Upper lobe of left lung (tissue), 6 donors: Measurements from ENCODE around the gene RNASE13. TPM values are rescaled to one million over a fixed set of nuclear protein-coding genes. Genes with fewer than 3 reads are reported as not detected.

Experiments
- ATAC-seq, 2 donors: fragments of 200-7000 bp; cut with Tn5 transposase; one replicate each; pipeline ENCODE4 v1.9.1; 2022; ENCODE audit warnings: mild to moderate bottlenecking in 2 of 2, moderate library complexity in 2 of 2; ENCODE audit not compliant: low FRiP score in 2 of 2
- DNase-seq, 2 donors: peaks; one replicate each; pipeline ENCODE4 v3.0.0-alpha.2; 2019 to 2020
- H3K27ac ChIP-seq, 4 donors: fragments of 200-600 bp; sonication (generic); one replicate each; pipeline ENCODE4 v1.5.1; 2016 to 2019
- H3K27me3 ChIP-seq, 4 donors: fragments of 200-600 bp; sonication (generic); one replicate each; pipeline ENCODE4 v1.5.1; 2017 to 2019
- H3K36me3 ChIP-seq, 4 donors: fragments of 200-600 bp; sonication (generic); one replicate each; pipeline ENCODE4 v1.5.1; 2016 to 2019
- H3K4me1 ChIP-seq, 4 donors: fragments of 200-600 bp; sonication (generic); one replicate each; pipeline ENCODE4 v1.5.1; 2018 to 2019
- H3K4me3 ChIP-seq, 4 donors: fragments of 200-600 bp; sonication (generic); one replicate each; pipeline ENCODE4 v1.5.1; 2017 to 2019; ENCODE audit warnings: mild to moderate bottlenecking in 2 of 4, moderate library complexity in 1 of 4
- H3K9me3 ChIP-seq, 4 donors: fragments of 200-600 bp; sonication (generic); one replicate each; pipeline ENCODE4 v1.5.1; 2018 to 2019
- CTCF ChIP-seq, 6 experiments: fragments of 450-650 bp in 4 of 6; fragments of 200-600 bp in 2 of 6; sonication (generic) in 2 of 6; IDR thresholded peaks; one replicate each; pipeline ENCODE4 v1.5.1; 2016 to 2019; ENCODE audit warnings: antibody characterized with exemption in 6 of 6
- EP300 ChIP-seq, 4 donors: sonication (generic); formaldehyde crosslinking; IDR thresholded peaks; one replicate each; pipeline ENCODE4 v1.5.1; 2017; ENCODE audit warnings: antibody characterized with exemption in 4 of 4, control low read depth in 2 of 4
- POLR2A ChIP-seq, 4 donors: fragments of 450-650 bp; IDR thresholded peaks; one replicate each; pipeline ENCODE4 v1.5.1; 2016 to 2017; ENCODE audit warnings: antibody characterized with exemption in 4 of 4, mild to moderate bottlenecking in 2 of 4
- POLR2AphosphoS5 ChIP-seq, 2 donors: sonication (generic); formaldehyde crosslinking; IDR thresholded peaks; one replicate each; pipeline ENCODE4 v1.5.1; 2017; ENCODE audit warnings: antibody characterized with exemption in 2 of 2
- WGBS, 2 donors: methylation state at CpG; one replicate each; pipeline ENCODE4 v1.1.5; 2017 to 2018; 5-methylcytosine and 5-hydroxymethylcytosine counted together
- total RNA-seq, 6 donors: library from RNA; depleted of rRNA in 4 of 6; stranded (reverse); fragments of >200 nt in 4 of 6; gene quantifications; one replicate each; pipeline versions ENCODE4 v1.1.0 to v1.2.1, GENCODE V29; 2016 to 2021
- donor health status: DM: no; HTN: no; CAD: no; lungs with moderate emphysema.
- donor health status: DM: no; HTN: yes; CAD: no; lungs with severe emphysema.

RNASE13 gene
- total RNA-seq, 6 donors from 2014 or later, result not detected

GRCh38 chr14:21020977-21021545 is 13.5 kb downstream of the RNASE13 start:
- no peaks in the 10 kb centered on the region for H3K9me3 ChIP-seq
- H3K27me3 ChIP-seq, result peaks cover 0 to 8% (median 1%) of the 10 kb centered on the region in 4 donors
- no peak for DNase-seq
- TF ChIP-seq CTCF (IDR thresholded peaks at IDR 0.05) (no peak), POLR2AphosphoS5 (IDR thresholded peaks at IDR 0.05) (no peak)
- H3K27ac ChIP-seq, result peak overlapping the region in 2 of 4 donors; percentile 7 to 38
- no peak for ATAC-seq
- 85 to 92% methylated on average over 5 of the region's 5 CpGs for WGBS, 2 donors
- no peak overlapping the region for H3K4me3 ChIP-seq
- H3K4me1 ChIP-seq, result peaks cover 23 to 29% (median 28%) of the 10 kb centered on the region in 4 donors
- peaks cover 6 to 54% (median 17%) of the 10 kb centered on the region in 4 donors for H3K36me3 ChIP-seq

GRCh38 chr14:21019366-21019765 is 15.2 kb downstream of the RNASE13 start:
- Histone ChIP-seq H3K36me3 (peaks cover 6 to 54% (median 17%) of the 10 kb centered on the region in 4 donors), H3K27ac (no peak overlapping the region), H3K4me3 (no peak overlapping the region), H3K4me1 (peaks cover 18 to 24% (median 20%) of the 10 kb centered on the region in 4 donors), H3K27me3 (no peaks in the 10 kb centered on the region), H3K9me3 (no peaks in the 10 kb centered on the region)
- 65 to 78% methylated on average over 1 of the region's 1 CpG for WGBS, 2 donors
- ATAC-seq (no peak), DNase-seq (no peak)
- no peak for TF ChIP-seq POLR2A (IDR thresholded peaks at IDR 0.05)
- TF ChIP-seq POLR2AphosphoS5 (IDR thresholded peaks at IDR 0.05), result no peak
- no peak for TF ChIP-seq EP300 (IDR thresholded peaks at IDR 0.05)

- 95 to 99% methylated on average over 3 of the region's 3 CpGs for WGBS, 2 donors
- peaks cover 12 to 18% (median 16%) of the 10 kb centered on the region in 4 donors for H3K4me1 ChIP-seq
- H3K27ac ChIP-seq, result peak overlapping the region in 1 of 4 donors; percentile 27
- no peaks in the 10 kb centered on the region for H3K27me3 ChIP-seq
- ATAC-seq (no peak), DNase-seq (no peak)
- no peaks in the 10 kb centered on the region for H3K9me3 ChIP-seq
- no peak overlapping the region for H3K4me3 ChIP-seq
- TF ChIP-seq POLR2A (IDR thresholded peaks at IDR 0.05), result no peak
- no peak for TF ChIP-seq POLR2AphosphoS5 (IDR thresholded peaks at IDR 0.05)
- TF ChIP-seq CTCF (IDR thresholded peaks at IDR 0.05), result no peak
- no peak for TF ChIP-seq EP300 (IDR thresholded peaks at IDR 0.05)
- H3K36me3 ChIP-seq, result peaks cover 6 to 54% (median 17%) of the 10 kb centered on the region in 4 donors
These were observed 15.8 kb downstream of the RNASE13 start for GRCh38 chr14:21018781-21019180.

GRCh38 chr14:21018286-21018685 is 16.3 kb downstream of the RNASE13 start:
- H3K27me3 ChIP-seq, result no peaks in the 10 kb centered on the region
- WGBS, 2 donors, result 92 to 93% methylated on average over 7 of the region's 7 CpGs
- no peaks in the 10 kb centered on the region for H3K9me3 ChIP-seq
- DNase-seq (no peak), ATAC-seq (no peak)
- TF ChIP-seq POLR2A (IDR thresholded peaks at IDR 0.05) (no peak), POLR2AphosphoS5 (IDR thresholded peaks at IDR 0.05) (no peak), CTCF (IDR thresholded peaks at IDR 0.05) (no peak), EP300 (IDR thresholded peaks at IDR 0.05) (no peak)
- peak overlapping the region in 1 of 4 donors; percentile 27 for H3K27ac ChIP-seq
- peaks cover 6 to 54% (median 17%) of the 10 kb centered on the region in 4 donors for H3K36me3 ChIP-seq
- H3K4me1 ChIP-seq, result peaks cover 7 to 13% (median 11%) of the 10 kb centered on the region in 4 donors
- H3K4me3 ChIP-seq, result no peak overlapping the region

- WGBS, 2 donors, result 73 to 80% methylated on average over 23 to 28 of the region's 28 CpGs
- no peak overlapping the region for H3K4me3 ChIP-seq
- no peak overlapping the region for H3K27ac ChIP-seq
- H3K9me3 ChIP-seq, result no peaks in the 10 kb centered on the region
- H3K4me1 ChIP-seq, result peaks cover 5 to 9% (median 6%) of the 10 kb centered on the region in 4 donors
- TF ChIP-seq CTCF (IDR thresholded peaks at IDR 0.05) (no peak), EP300 (IDR thresholded peaks at IDR 0.05) (no peak), POLR2A (IDR thresholded peaks at IDR 0.05) (no peak)
- ATAC-seq, result no peak
- DNase-seq, result peak in 1 of 2 donors; percentile 39
- H3K36me3 ChIP-seq, result peaks cover 6 to 54% (median 17%) of the 10 kb centered on the region in 4 donors
- H3K27me3 ChIP-seq, result no peaks in the 10 kb centered on the region
These were observed 16.9 kb downstream of the RNASE13 start for GRCh38 chr14:21017528-21018245.
